GM19025 (cell line): ENCODE measurements around the gene PPP1R12B.
A peak's percentile ranks its signal among the peaks of the same experiment; 100 is the strongest.

Experiments used
- ATAC-seq: cut with Tn5 transposase; IDR thresholded peaks from one replicate; pipeline ENCODE4 v1.9.1; 2021; ENCODE audit warnings: mild to moderate bottlenecking, low read depth, moderate library complexity; ENCODE audit not compliant: unreplicated experiment

The PPP1R12B gene

GRCh38 chr1:202348509-202349205, at the start of gene PPP1R12B:
Gene PPP1R12B (plus strand): TSS chr1:202348699. CDS start chr1:202348852, 153 bp downstream.
- ATAC-seq, result peak; percentile 94

GRCh38 chr1:202302166-202302565, 46.3 kb upstream of the PPP1R12B start:
- no peak for ATAC-seq

GRCh38 chr1:202304375-202304774, 44.1 kb upstream of the PPP1R12B start:
- ATAC-seq, result no peak

- ATAC-seq, result no peak
Observed at GRCh38 chr1:202305168-202305567, 43.3 kb upstream of the PPP1R12B start.

GRCh38 chr1:202306535-202307345, 41.8 kb upstream of the PPP1R12B start:
- no peak for ATAC-seq

- ATAC-seq, result no peak
Observed at GRCh38 chr1:202310071-202310725, 38.3 kb upstream of the PPP1R12B start.

GRCh38 chr1:202310746-202311145, 37.8 kb upstream of the PPP1R12B start:
- ATAC-seq, result no peak

GRCh38 chr1:202311875-202312635, 36.4 kb upstream of the PPP1R12B start:
- no peak for ATAC-seq

GRCh38 chr1:202315576-202316168, 32.8 kb upstream of the PPP1R12B start:
- no peak for ATAC-seq

- no peak for ATAC-seq
Observed at GRCh38 chr1:202316186-202316585, 32.3 kb upstream of the PPP1R12B start.

GRCh38 chr1:202317941-202318925, 30.3 kb upstream of the PPP1R12B start:
- no peak for ATAC-seq

- ATAC-seq, result no peak
Observed at GRCh38 chr1:202319381-202320080, 29.0 kb upstream of the PPP1R12B start.

- ATAC-seq, result no peak
Observed at GRCh38 chr1:202320081-202320405, 28.5 kb upstream of the PPP1R12B start.

GRCh38 chr1:202323731-202324130, 24.8 kb upstream of the PPP1R12B start:
- ATAC-seq, result no peak

GRCh38 chr1:202324646-202325045, 23.9 kb upstream of the PPP1R12B start:
- ATAC-seq, result no peak

- ATAC-seq, result no peak
Observed at GRCh38 chr1:202329891-202330290, 18.6 kb upstream of the PPP1R12B start.

GRCh38 chr1:202333861-202334260, 14.6 kb upstream of the PPP1R12B start:
- no peak for ATAC-seq

GRCh38 chr1:202343652-202344349, 4.7 kb upstream of the PPP1R12B start:
- no peak for ATAC-seq
